HG03108 (cell line): ENCODE data around the gene SERINC2.

ENCODE experiments used
- ATAC-seq: cut with Tn5 transposase; IDR thresholded peaks from one replicate; pipeline ENCODE4 v1.9.1; 2021; ENCODE audit warnings: moderate library complexity; ENCODE audit not compliant: unreplicated experiment

The SERINC2 gene

DNA sequence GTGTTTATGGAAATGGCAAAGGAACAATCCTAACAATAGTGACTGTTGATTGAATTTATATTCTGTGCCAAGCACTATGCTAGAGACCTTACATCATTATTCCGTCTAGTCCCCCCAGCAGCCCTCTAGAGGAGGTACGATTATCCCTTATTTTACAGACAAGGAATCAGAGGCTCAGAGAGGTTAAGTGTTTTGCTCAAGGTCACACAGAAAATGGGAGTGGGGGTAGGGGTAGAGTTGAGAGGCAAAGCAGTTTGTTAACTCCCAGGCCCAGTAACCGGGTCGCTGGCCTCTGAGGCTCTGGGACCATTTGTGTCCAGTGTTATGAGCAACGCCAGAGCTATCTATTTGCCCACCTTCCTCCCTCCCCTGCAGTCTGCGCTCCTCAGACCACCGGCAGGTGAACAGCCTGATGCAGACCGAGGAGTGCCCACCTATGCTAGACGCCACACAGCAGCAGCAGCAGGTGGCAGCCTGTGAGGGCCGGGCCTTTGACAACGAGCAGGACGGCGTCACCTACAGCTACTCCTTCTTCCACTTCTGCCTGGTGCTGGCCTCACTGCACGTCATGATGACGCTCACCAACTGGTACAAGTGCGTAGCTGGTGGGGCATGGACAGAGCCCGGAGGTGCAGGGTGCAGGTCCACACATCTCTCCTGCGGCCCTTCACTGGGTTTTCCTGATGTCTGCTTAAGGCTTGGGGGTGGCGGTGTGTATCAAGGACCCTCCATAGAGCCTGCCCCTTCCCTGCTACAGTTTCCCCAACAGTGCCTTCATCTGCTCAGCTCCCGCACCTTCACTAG lies 19.8 kb downstream of the SERINC2 start:
- ATAC-seq = no peak

DNA sequence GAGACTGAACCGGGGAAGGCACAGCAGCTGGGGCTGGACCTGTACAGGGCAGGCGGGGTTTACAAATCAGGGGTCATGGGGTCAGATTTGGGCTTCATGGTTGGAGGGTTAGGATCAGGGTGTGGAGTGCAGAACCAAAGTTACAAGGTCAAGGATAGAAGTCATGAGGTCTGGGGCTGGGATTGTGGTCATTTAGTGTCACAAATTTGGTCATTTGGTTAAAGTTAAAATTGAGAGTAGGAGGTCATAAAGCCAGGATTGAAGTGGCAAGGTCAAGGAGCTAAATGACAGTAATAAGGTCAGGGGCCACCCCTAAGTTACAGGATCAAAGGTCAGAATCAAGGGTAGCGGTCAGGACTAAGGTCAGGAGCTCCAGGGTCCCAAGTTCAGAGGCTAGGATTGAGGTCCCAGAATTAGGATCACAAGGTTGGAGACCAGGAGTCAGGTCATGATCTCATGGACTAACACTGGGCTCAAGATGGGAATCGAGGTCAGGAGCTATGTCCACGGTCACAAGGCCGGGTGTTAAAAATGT lies 20.4 kb downstream of the SERINC2 start:
- ATAC-seq = no peak

DNA sequence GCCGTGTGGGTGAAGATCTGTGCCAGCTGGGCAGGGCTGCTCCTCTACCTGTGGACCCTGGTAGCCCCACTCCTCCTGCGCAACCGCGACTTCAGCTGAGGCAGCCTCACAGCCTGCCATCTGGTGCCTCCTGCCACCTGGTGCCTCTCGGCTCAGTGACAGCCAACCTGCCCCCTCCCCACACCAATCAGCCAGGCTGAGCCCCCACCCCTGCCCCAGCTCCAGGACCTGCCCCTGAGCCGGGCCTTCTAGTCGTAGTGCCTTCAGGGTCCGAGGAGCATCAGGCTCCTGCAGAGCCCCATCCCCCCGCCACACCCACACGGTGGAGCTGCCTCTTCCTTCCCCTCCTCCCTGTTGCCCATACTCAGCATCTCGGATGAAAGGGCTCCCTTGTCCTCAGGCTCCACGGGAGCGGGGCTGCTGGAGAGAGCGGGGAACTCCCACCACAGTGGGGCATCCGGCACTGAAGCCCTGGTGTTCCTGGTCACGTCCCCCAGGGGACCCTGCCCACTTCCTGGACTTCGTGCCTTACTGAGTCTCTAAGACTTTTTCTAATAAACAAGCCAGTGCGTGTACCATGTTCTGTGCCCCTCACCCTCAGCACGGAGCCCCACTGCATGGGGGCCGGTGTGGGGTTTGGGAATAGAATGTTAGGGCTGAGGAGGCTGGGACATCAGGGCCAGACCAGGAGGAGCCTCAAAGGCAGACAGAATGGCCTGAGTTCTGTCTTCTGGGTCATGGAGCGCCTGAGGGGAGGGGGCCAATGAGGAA lies 21.3 kb downstream of the SERINC2 start:
- no peak for ATAC-seq

DNA sequence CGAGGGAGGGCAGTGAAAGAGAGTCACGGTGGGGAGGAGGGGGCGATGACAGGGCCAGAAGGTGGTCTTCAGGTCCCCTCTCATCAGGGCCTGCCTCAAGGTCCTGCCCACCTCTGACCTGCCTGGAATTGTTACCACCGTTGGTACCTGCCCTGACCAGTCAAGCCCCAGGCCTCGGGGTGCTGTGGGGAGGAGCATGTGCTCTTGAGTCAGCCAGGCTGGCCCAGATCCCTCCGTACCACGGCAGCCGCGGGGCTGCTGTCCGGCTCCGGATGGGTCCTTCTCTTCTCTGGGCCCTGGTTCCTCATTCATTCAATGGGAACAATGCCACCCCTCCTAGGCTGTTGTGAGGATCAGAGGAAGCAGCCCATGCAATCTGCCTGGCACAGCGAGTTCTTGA lies 22.0 kb downstream of the SERINC2 start:
- ATAC-seq = no peak

DNA sequence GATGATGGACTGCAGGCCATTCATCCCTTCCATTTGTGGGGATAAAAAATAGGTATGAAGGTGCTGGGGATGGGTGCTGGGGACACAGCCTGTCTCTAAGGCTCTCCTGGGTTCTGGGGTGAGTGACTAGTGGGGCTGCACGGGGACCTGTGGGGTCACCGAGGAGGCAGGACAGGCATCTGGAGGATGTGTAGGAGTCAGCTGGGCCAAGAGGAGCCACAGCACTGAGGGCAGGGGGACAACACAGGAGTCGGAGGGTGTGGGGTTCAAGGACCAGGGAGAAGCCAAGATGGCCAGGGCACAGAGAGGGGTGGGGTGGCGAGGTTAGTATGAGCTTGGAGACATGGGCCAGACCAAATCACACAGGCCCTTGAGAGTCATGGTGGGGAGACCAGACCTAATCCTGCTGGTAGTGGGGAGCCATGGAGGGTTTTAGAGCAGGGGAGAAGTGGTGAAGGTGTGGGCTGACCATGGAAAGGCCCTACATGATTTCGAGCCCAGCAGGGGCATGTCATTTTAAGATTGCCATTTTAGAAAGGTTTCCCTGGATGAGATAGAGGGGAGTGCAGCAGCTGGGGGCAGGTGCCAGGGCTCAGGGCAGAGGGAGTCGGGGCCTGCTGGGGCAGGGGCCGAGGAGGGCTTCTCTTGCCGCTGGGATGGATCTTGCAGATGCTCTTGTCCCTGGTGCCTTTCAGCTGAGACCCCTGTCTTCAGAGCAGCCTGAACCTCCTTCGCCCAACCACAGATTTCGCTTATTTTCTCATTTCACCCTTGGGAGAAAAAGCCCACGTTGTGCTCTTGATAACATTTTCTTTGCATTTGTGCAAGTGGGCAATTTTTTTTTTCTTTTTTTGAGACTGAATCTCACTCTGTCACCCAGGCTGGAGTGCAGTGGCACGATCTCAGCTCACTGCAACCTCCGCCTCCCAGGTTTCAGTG lies 22.7 kb downstream of the SERINC2 start:
- ATAC-seq = no peak

DNA sequence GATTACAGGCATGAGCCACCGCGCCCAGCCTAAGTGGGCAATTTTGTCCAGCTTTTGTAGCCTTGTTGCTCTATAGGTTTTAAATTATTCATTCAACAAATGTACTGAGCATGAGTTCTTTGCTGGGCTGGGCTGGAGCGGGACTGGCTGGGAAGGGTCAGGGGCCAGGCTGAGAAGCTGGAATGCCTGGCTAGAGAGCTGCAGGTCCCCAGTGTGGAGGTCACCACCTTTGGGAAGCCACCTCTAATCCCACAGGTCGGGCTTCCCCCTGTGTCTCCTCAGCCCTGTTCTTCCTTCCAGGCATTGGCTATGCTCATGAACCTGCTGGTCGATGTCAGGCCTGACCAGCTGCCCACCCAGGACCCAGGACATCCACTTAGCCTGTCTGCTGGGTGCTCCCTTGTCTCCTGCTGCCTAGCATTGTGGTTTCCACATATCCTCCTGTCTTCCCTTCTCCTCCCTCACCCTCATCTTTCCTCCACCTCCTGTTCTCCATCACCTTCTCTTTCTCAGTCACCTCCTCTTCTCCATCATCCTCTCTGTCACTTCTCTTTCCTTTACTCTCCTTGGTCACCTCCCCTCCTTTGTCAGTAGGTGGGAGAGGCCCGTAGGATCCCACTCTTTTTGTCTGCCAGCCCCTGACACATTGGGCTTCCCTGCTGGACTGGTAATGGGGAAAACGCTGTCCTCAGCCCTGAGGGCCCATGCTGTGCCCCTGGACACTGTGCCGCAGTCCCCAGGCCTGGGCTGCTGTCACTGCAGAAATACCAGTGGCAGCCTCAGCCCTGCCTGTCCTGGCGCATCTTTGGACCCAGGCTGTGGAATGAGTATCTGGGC lies 23.8 kb downstream of the SERINC2 start:
- no peak for ATAC-seq

DNA sequence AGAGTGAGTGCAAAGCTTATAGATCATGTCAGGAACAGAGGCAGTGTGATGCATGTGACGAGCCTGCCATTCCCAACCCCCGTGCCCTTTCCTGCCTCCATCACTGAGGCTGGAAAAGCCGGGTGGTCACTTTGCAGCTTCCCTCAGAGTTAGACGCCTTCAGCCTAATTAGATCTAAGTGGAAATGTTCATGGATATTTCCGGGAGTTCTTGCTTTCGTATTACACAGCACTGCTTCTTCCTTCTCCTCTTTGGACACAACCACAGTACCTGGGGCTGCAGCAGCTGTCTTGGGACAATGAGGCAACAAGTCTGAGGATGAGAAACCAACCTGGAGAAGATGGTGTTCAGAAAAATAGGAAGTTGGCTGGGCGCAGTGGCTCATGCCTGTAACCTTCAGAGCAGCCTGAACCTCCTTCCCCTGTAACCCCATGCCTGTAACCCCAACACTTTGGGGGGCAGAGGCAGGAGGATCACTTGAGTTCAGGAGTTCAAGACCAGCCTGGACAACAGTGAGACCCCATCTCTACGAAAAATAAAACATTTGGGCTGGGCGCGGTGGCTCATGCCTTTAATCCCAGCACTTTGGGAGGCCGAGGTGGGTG lies 24.5 kb downstream of the SERINC2 start:
- no peak for ATAC-seq

DNA sequence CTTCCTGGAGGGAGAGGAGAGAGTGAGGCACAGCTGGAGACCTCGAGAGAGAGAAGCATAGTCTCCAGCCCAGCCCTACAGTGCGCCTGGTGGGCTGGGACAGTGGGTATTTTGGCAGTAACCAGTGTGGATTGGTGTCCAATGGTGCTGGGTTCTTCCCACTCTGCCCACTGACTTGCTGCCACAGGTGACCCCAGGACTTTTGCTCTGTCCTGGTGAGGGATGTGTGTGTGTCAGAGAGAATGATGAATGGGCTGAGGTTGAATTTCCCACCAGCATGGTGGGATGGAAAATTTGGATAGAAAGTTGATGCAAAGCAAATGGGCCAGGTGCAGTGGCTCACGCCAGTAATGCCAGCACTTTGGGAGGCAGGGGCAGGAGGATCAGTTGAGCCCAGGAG lies 26.3 kb downstream of the SERINC2 start:
- no peak for ATAC-seq

DNA sequence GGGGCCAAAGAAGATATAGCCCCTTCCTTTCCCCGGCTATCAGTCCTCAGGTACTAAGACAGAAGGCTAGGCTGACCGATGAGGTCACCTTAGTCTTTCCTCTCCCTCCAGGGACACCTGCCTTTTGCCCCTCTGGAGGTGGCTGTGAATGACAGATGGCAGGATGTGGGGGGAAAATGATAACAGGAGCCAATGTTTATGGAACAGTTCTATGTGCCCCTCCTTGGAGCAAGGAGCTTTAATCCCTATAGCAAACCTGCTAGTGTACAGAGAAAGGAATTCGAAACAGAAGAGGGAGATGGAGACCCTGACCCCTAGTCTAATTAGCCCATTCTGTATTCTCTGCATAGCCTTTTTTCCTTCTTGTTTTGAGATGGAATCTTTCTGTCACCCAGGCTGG lies 28.1 kb downstream of the SERINC2 start:
- ATAC-seq = no peak

DNA sequence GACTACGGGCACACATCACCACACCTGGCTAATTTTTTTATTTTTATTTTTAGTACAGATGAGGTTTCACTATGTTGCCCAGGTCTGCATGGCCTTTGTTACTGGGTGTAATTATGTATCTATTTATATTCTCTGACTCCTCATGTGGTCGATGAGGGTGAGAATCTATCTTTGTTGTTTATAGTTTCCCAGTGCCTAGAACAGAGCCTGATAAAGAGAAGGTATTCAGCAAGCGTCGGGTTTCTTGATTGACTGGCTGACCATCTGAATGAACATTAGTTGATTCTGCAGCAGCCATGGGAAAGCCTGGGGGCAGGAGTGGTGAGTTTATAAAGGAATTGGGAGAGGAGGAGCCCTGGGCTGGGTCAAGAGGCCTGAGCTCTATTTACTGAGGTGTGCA lies 28.5 kb downstream of the SERINC2 start:
- ATAC-seq = no peak

DNA sequence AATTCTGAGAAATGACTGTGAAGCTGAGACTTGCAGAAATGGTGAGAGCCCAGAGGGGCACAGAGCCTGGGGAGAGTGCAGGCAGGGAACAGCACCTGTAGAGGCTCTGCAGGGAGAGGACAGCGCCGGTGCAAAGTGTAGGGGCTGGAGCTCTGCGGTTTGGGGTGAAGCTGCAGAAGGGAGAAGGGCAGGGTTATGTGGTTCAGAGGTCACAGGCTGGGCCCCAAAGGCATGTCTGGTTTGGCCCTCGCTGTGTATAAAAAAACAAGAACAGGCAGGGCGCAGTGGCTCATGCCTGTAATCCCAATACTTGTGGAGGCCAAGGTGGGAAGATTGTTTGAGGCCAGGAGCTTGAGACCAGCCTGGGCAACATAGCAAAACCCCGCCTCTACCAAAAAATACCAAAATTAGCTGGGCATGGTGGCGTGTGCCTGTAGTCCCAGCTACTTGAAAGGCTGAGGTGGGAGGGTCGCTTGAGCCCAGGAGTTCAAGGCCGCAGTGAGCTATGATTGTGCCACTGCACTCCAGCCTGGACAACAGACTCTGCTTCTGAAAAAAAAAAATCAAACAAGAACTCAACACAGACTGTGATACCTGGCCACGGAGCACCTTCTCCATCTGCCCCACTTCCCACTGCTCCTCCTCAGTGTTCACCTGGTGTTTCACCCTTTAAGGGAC lies 29.1 kb downstream of the SERINC2 start:
- ATAC-seq = no peak

DNA sequence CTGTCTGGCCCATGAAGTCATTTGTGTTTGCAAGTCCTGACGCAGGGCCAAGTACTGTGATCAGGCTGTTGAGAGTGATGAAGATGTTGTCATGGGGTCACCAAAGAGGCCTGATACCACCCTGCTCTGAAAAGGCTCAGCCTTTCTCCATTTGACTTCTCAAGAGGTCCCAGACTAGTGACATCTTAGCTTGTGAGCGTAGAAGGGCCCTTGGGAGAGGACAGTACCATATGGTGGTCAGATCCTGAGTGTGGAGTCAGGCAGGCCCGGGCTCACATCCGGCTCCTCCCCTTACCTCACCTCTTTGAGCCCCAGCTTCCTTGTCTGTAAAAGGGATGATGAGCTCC lies 29.6 kb downstream of the SERINC2 start:
- no peak for ATAC-seq

DNA sequence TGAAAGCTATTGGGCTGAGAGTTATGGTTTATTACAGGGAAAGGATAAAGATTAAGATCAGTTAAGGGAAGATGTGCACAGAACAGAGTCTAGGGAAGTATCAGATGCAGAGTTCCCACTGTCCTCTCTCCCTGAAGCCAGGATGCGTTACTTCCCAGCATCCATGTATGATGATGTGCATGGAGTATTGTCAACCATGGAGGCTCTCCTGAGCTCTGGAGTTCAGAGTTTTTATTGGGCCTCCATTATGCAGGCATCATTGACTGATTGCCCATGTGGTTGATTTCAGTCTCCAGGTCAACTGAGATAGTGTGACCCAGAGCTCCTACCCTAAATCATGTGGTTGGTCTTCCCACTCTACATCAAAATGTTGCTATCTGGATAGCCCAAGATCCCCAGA lies 30.7 kb downstream of the SERINC2 start:
- no peak for ATAC-seq

DNA sequence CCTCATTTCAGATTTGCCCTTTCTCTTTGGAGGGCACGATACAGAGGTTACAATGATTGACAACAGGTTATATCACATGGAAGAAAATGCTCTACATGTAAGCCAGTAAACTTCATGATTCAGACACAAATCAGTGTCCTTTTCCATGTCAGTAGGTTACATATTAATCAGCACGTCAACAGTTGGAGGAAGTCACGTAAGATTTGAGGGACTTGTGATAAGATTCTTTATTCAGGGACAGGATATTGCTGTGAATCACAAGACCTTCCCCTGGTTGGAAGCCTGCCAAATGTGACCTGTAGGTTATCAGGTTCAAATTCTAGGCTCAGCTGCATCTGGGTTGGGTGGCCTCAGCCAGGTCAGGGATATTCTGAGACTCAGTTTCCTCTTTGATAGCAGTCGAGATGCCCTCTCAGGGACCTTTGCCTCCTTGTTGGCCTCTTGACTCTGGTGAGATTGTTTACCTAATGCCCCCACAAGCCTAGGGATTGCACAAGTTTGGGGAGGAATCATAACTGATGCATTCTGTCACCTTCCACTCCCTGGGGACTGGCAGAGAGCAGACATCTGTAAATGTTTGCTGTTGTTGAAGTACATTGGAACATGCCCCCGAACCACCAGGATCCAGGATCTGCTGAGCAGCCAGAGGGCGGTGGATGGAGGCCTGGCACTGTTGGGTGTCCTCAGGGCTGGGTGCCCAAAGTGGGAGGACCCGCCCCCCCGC lies 31.9 kb downstream of the SERINC2 start:
- no peak for ATAC-seq

DNA sequence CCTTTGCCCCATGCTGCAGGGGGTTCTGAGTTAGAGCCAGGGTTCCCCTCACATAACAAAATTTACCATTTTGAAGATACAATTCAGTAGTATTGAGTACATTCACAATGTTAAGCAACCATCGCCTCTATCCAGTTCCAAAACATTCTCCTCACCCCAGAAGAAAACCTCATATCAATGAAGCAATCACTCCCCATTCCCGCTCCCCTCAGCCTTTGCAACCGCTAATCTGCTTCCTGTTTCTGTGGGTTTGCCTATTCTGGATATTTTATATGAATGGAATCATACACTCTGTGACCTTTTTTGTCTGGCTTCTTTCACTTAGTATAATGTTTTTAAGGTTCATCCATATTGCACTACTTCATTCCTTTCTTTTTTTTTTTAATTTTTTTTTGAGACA lies 32.9 kb downstream of the SERINC2 start:
- no peak for ATAC-seq

DNA sequence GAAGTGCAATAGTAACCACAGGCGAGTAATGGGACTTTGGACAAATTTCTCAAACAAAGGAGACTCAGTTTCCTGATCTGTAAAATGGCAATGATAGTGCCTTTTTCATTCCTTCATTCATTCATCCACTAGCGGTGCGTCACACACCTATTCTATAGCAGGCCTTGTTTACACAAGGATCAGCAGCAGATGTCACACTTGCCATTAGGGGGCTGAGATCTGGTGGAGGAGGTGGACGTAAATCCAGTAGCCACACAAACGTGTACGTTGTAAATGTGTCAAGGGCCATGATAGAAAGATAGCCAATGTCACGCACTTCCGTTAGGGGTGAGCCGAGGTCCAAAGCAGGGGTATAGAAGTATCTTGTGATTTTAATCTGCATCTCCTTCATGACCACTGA lies 34.2 kb downstream of the SERINC2 start:
- ATAC-seq = no peak

DNA sequence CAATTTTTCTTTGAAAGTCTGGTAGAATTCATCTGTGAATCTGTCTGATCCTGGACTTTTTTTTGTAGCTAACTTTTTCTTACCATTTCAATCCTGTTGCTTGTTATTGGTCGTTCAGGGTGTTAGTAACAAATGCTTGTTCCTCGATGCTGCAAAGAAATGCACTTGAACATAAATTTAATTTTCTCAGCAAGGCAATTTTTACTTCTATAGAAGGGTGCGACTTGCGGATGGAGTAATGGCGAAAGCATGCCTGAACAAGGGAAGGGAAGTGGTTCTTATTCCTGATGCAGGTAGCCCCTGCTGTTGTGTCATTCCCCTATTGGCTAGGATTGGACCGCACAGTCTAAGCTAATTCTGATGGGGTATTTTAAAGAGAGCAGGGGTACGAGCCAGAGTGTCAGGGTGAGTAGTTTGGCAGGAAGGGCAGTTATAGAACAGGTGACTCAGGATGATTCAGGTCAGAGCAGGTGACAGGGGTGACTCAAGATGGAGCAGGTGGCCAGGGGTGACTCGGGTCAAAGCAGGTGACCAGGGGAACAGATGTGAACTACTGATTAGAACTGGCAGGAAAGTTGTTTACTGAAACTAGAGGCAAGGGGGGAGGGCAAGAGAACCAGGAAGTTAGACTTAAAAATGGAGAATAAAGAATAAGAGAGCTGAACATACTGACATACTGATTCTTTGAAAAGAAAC lies 40.5 kb downstream of the SERINC2 start:
- no peak for ATAC-seq

DNA sequence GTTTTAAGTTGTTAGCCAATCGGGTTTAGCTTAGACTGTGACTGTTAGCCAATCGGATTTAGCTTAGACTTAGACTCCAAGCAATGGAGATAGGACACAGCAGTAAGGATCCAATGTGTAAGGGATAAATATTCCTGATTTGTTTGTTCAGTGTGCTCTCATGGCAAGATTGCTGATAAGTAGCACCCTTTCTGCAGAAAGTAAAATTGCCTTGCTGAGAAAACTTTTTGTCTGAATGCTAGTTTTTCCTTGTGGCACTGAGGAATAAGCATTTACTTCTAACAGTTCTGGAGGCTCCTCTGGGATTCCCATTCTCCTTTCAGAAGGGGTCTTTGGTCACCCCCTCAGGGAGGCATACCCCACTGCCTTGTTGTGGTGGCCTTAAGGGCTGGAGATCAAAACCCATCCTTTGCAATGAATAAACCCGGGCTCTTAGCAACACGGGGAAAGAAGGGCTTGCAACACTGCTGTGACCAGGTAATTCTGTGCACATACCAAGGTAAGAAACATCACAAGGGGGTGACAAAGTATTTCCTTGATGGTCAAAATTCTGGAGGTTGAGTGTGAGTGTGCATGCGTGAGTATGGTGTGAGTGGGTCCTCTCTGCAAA lies 45.4 kb downstream of the SERINC2 start:
- no peak for ATAC-seq
